ENCODE measurements around the gene ZNF146.
A peak's percentile ranks its signal among the peaks of the same experiment; 100 is the strongest.
"Not testable (repeated sequence)": the region's sequence is repeated elsewhere in the genome, so short reads cannot be mapped to it uniquely, and the experiment has no call there.

Gene ZNF146

DNA sequence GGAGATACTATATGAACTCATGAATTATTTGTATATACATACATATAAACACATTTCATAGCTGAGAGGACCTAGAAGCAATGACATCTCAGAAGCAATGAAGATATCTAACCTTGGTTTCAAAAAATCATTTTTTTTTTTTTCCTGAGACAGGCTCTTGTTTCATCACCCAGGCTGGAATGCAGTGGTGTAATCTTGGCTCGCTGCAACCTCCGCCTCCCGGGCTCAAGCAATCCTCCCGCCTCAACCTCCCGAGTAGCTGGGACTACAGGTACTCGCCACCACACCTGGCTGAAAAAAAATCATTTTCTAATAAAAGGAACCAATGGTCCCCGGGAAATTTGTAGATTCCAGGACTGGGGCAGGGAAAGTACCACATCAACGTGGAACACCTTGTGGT, 4.4 kb upstream of the ZNF146 start:
- H3K4me3 ChIP-seq (ENCODE audit: low read depth, low read length), result no peak overlapping the region
- TF ChIP-seq CTCF (IDR thresholded peaks at IDR 0.05; ENCODE audit: low read depth, low read length, missing control alignments), result no peak
- no peak for DNase-seq (ENCODE audit: low read depth)
- in situ Hi-C loops (cut with HindIII; ENCODE audit: low sequenced_read_pairs), result no loop called here

GRCh38 chr19:36212895-36213294, 2.0 kb upstream of the ZNF146 start:
- in situ Hi-C loops (cut with HindIII; ENCODE audit: low sequenced_read_pairs), result no loop called here
- H3K4me3 ChIP-seq (ENCODE audit: low read depth, low read length), result no peak overlapping the region
- no peak for TF ChIP-seq CTCF (IDR thresholded peaks at IDR 0.05; ENCODE audit: low read depth, low read length, missing control alignments)
- DNase-seq (ENCODE audit: low read depth), result no peak

DNA sequence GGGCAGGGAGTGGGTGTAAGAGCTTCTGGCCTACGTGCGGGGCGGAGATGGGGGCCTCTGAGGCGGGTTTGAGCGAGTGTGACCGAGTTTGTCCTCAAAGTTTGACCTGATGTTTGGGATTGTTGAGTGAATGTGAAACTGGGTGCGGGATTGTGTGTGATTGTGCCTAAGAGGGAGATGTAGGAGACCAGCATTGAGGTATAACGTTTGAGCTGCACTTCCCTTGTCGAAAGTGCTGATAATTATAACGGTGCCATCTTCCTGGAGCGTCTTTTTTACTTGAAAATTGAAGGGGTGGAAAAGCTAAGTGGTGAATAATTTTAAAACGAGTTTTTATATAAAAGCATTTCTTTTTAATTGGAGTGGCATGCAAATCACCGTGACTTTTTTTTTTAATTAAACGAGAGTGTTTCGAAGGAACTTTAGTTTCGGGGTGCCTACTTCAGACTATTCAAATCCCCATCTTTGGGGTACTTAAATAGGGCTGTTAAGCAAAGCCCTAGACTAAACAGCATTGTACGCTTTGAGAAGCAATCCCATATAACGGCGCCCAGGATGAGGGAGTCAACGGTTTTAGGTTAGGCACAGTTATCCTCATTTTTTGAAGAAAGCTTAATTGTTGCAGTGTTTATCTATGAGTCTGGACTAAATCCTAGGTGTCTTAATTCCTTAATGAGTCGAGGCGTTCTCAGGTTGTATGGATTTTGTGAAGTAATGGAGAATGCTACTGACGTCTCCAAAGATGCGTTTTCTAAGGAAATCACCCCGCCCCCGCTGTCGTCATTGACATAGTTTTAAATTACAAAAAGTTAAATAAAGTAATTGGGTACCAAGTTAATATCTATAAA, 594 bp downstream of the ZNF146 start:
- H3K4me3 ChIP-seq (ENCODE audit: low read depth, low read length), result peak overlapping the region; percentile 99
- in situ Hi-C loops (cut with HindIII; ENCODE audit: low sequenced_read_pairs), result no loop called here
- no peak for DNase-seq (ENCODE audit: low read depth)
- TF ChIP-seq CTCF (IDR thresholded peaks at IDR 0.05; ENCODE audit: low read depth, low read length, missing control alignments), result no peak

GRCh38 chr19:36221474-36221873, 6.6 kb downstream of the ZNF146 start:
- in situ Hi-C loops (cut with HindIII; ENCODE audit: low sequenced_read_pairs), result no loop called here
- no peak for TF ChIP-seq CTCF (IDR thresholded peaks at IDR 0.05; ENCODE audit: low read depth, low read length, missing control alignments)
- no peak for DNase-seq (ENCODE audit: low read depth)
- no peak overlapping the region for H3K4me3 ChIP-seq (ENCODE audit: low read depth, low read length)

DNA sequence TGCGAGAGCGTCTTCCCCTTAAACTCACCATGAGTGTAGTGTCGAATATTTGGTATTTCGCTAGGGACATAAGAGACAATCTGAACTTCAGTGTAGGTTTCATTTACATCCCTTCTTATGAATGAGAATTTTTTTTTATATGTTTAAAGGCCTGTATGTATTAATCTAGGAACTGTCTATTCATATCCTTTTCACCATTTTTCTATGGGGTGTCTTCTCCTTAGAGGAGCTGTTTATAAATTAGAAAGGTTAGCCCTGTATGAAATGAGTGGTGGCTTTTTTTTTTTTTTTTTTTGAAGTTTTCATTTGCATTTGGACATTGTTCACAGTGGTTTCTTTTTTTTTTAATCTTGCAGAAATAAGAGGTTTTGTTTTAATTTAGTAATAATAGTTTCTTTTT, 7.6 kb downstream of the ZNF146 start:
- no peak for DNase-seq (ENCODE audit: low read depth)
- H3K4me3 ChIP-seq (ENCODE audit: low read depth, low read length), result no peak overlapping the region
- in situ Hi-C loops (cut with HindIII; ENCODE audit: low sequenced_read_pairs), result no loop called here
- no peak for TF ChIP-seq CTCF (IDR thresholded peaks at IDR 0.05; ENCODE audit: low read depth, low read length, missing control alignments)

GRCh38 chr19:36225219-36225892, 10.4 kb downstream of the ZNF146 start:
- in situ Hi-C loops (cut with HindIII; ENCODE audit: low sequenced_read_pairs), result no loop called here
- no peak for TF ChIP-seq CTCF (IDR thresholded peaks at IDR 0.05; ENCODE audit: low read depth, low read length, missing control alignments)
- no peak overlapping the region for H3K4me3 ChIP-seq (ENCODE audit: low read depth, low read length)
- no peak for DNase-seq (ENCODE audit: low read depth)

DNA sequence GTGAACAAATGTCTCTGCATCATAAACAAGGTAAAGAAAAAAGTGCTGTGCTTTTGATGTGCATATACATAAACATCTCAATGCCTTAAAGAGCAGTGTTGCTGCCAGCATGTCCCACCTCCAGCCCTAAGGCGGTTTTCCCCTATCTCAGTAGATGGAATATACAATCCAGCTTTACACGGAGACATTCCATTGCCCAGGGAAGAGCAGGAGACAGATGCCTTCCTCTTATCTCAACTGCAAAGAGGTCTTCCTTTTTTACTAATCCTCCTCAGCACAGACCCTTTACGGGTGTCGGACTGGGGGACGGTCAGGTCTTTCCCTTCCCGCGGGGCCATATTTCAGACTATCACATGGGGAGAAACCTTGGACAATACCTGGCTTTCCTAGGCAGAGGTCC, 18.7 kb downstream of the ZNF146 start:
- in situ Hi-C loops (cut with HindIII; ENCODE audit: low sequenced_read_pairs); H3K4me3 ChIP-seq (ENCODE audit: low read depth, low read length); DNase-seq (ENCODE audit: low read depth): not testable (repeated sequence)

Measured in astrocyte of the cerebellum (primary cell).